HG03565 (cell line): Measurements from ENCODE around the gene WWP2.

Experiments used
- ATAC-seq: cut with Tn5 transposase; IDR thresholded peaks from one replicate; pipeline ENCODE4 v1.9.1; 2021; ENCODE audit warnings: mild to moderate bottlenecking, moderate library complexity; ENCODE audit not compliant: unreplicated experiment

WWP2 gene

GRCh38 chr16:69886726-69887125 lies 124.6 kb downstream of the WWP2 start:
- no peak for ATAC-seq

DNA sequence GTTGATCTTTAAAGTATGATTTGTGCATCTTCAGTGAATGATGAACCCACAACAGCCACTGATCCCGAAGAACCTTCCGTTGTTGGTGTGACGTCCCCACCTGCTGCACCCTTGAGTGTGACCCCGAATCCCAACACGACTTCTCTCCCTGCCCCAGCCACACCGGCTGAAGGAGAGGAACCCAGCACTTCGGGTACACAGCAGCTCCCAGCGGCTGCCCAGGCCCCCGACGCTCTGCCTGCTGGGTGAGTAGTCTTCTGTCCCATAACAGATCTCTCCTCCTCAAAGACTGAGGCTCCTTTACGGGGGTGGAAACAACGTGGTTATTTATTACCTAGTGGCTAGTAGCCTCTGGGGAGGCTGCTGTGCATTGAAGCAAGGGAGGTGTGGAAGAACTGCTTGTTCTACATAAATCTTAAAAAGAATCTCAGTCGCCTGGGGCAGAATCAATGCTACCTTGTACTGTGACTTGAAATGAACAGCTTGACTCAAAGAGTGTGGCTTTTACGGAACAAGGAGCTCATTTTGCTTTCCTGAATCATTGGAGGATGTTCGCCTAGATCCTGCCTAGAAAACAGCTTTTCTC lies 126.0 kb downstream of the WWP2 start:
- no peak for ATAC-seq

GRCh38 chr16:69889295-69889964 lies 127.3 kb downstream of the WWP2 start:
- no peak for ATAC-seq

DNA sequence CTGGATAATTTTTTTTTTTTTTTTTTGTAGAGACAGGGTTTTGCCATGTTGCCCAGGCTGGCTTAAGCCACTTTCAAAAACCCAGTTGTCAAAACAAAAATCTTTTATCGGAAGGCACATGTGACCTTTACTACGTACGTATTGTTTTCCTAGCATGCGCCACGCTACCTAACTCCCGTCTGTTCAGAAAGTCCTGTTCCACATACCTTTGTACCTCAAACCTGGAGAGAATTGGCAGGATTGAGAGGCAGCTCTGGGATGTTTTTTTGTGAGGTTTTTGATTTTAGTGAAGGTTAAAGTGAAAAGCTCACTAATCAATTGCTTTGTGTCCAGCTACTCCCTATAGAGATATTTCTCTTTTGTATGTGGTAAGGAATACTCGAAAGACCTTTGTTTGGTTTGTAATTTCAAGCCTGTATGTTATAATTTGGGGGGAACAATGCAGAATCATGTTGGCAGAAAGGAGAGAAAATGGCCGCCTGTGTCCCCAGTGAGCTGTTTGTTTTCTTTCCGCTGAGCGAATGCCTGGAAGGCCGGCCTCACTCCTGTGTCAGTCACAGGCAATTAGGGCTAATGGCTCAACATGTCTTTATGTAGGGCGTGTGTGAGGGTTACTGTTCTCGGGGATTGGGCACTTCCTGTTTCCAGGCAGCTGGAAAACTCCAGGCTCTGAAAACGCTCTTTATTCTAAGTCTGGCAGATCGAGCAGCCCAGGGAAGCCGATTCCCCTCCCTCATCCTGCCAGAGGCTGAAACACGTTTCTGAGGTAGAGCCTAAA lies 128.2 kb downstream of the WWP2 start:
- no peak for ATAC-seq

- ATAC-seq, result no peak
Measured at GRCh38 chr16:69890892-69891282, 128.8 kb downstream of the WWP2 start.

GRCh38 chr16:69892378-69892777 lies 130.2 kb downstream of the WWP2 start:
- ATAC-seq, result no peak

GRCh38 chr16:69893106-69893505 lies 131.0 kb downstream of the WWP2 start:
- ATAC-seq, result no peak

GRCh38 chr16:69894676-69895075 lies 132.5 kb downstream of the WWP2 start:
- ATAC-seq, result no peak

- ATAC-seq, result no peak
Measured at GRCh38 chr16:69903865-69904415, 141.8 kb downstream of the WWP2 start.

- no peak for ATAC-seq
Measured at GRCh38 chr16:69904495-69905170, 142.5 kb downstream of the WWP2 start.

GRCh38 chr16:69905171-69905555 lies 143.0 kb downstream of the WWP2 start:
- no peak for ATAC-seq

- ATAC-seq, result no peak
Measured at GRCh38 chr16:69906838-69907401, 144.8 kb downstream of the WWP2 start.

DNA sequence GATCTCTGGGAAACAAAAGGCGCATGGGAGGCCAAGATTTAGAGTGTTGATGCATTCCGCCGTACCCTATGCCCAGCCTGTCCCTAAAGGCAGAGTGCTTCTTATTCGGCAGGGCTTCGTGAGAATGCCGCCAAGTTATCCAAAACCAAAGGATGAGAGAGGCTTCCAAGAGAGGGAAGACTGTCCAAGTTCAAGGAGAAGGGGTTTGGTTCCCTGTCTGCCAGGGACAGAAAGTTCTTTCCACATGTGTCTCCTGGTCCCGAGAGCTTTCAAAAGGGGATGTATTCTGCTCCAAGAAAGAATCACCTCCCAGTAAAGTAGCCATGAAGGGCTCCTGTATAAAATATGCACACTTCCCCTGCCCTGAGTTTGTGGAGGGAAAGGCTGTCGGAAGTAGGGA lies 146.9 kb downstream of the WWP2 start:
- ATAC-seq, result no peak

DNA sequence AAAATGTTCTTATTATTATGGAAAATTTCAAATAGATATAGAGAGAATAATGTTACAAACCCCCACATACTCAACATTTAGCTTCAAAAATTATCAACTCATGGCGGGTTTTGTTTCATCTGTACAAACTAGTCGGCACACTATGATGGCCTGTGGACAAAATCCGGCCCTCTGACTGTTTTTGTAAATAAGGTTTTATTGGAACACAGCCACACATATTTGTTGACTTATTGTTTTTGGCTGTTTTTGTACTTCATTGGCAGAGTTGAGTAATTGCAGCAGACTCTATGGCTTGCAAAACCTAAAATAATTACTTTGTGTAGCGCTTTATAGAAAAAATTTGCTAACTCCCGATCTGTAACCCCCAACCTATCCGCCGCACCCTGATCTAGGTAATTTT lies 147.6 kb downstream of the WWP2 start:
- no peak for ATAC-seq

GRCh38 chr16:69910964-69911363 lies 148.8 kb downstream of the WWP2 start:
- ATAC-seq, result no peak

DNA sequence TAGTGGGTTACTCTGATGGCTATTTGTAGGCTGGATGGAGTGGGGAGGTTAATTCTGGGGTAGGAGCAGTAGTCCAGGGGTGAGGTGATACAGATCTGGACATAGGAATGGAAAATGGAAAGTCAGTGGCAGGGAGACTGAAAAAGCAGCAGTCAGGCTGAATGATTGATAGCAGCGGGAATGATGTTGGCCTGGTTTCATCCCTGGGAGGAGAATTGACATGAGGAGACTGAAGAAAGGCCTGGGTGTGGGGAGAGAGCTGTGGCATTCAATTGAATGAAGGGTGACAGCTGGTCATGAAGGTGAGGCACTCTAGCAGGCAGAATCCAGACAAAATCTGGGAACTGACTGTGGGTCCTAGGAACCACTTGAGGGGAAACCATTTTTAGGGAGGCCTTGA lies 154.3 kb downstream of the WWP2 start:
- ATAC-seq, result no peak

- no peak for ATAC-seq
Measured at GRCh38 chr16:69917311-69917710, 155.2 kb downstream of the WWP2 start.

DNA sequence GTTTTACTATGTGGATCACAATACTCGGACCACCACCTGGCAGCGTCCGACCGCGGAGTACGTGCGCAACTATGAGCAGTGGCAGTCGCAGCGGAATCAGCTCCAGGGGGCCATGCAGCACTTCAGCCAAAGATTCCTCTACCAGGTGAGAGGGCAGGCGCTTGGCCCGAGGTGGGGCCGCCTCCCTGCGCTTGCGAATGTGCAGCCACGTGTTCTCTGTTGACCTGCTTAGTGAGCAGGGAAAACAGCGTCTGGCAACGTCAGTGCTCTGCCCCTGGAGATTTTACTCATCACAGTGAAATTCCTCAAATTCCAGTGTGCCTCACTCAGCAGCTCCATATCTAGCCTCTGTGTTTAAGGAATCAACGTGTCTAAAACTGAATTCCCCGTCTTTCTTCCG lies 155.6 kb downstream of the WWP2 start:
- ATAC-seq, result no peak

- ATAC-seq, result no peak
Measured at GRCh38 chr16:69918241-69918640, 156.1 kb downstream of the WWP2 start.

GRCh38 chr16:69921127-69921526 lies 159.0 kb downstream of the WWP2 start:
- ATAC-seq, result no peak

GRCh38 chr16:69922200-69922599 lies 160.1 kb downstream of the WWP2 start:
- no peak for ATAC-seq
